ENCODE results near the gene ARHGAP28.
"Not testable (repeated sequence)": the region's sequence is repeated elsewhere in the genome, so short reads cannot be mapped to it uniquely, and the experiment has no call there.

ARHGAP28 gene

DNA sequence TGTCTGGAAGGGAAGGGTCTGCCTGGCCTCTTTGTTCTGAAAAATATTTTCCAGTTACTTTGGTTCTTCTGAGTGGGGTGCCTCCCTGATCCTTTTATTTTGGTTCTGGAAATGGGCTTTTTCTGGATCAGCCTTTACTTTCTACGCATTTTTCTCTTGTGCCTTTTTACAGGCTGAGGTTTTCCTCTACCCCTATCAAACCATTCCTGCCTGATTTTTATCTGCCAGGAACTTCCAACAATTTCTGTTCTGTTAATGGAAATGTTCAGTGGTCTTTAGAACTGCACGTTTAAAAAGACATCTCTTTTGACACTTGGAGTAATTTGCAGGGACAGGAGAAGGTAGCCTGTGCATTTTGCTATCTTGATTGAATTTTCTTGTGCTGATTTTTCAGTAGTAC is 113.8 kb downstream of the ARHGAP28 start:
- no peak for DNase-seq (ENCODE audit: low read depth)
- TF ChIP-seq, protein P1, sequence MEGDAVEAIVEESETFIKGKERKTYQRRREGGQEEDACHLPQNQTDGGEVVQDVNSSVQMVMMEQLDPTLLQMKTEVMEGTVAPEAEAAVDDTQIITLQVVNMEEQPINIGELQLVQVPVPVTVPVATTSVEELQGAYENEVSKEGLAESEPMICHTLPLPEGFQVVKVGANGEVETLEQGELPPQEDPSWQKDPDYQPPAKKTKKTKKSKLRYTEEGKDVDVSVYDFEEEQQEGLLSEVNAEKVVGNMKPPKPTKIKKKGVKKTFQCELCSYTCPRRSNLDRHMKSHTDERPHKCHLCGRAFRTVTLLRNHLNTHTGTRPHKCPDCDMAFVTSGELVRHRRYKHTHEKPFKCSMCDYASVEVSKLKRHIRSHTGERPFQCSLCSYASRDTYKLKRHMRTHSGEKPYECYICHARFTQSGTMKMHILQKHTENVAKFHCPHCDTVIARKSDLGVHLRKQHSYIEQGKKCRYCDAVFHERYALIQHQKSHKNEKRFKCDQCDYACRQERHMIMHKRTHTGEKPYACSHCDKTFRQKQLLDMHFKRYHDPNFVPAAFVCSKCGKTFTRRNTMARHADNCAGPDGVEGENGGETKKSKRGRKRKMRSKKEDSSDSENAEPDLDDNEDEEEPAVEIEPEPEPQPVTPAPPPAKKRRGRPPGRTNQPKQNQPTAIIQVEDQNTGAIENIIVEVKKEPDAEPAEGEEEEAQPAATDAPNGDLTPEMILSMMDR (IDR thresholded peaks at IDR 0.05; ENCODE audit: low read depth, low read length, missing control alignments) = no peak
- no peak overlapping the region for H3K4me3 ChIP-seq (ENCODE audit: low read depth, low read length)

DNA sequence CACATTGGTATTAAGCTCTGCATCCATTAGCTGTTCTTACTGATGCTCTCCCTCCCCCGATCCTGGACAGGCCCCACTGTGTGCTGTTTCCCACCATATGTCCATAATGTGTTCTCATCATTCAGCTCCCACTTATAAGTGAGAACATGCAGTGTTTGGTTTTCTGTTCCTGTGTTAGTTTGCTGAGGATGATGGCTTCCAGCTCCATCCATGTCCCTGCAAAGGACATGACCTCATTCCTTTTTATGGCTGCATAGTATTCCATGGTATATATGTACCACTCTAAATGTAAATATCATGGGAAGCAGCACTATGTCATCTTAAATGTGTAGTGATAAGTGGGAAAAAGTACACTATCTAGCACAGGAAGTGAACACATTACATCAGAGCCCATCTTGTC is 116.0 kb downstream of the ARHGAP28 start:
- not testable (repeated sequence) for DNase-seq (ENCODE audit: low read depth); H3K4me3 ChIP-seq (ENCODE audit: low read depth, low read length)

DNA sequence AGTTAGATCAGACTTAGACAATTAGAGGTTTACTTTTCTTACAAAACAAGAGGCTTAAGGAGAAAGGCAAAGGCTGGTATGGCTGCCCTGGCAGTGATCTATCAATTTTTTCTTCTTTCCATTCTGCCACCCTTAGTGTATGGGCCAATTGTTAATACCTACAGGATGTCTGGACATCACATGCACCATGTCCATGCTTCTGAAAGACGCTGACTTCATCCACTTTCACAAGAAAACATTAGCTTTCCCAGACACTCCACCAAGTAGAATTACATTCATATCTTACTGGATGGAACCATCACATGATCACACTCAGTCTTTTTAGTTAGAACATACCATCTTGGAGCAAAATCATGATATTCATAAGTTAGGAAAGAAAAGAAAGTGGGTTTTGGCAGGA is 120.9 kb downstream of the ARHGAP28 start:
- no peak for DNase-seq (ENCODE audit: low read depth)
- TF ChIP-seq, protein P1 (IDR thresholded peaks at IDR 0.05; ENCODE audit: low read depth, low read length, missing control alignments) = no peak
- no peak overlapping the region for H3K4me3 ChIP-seq (ENCODE audit: low read depth, low read length)

DNA sequence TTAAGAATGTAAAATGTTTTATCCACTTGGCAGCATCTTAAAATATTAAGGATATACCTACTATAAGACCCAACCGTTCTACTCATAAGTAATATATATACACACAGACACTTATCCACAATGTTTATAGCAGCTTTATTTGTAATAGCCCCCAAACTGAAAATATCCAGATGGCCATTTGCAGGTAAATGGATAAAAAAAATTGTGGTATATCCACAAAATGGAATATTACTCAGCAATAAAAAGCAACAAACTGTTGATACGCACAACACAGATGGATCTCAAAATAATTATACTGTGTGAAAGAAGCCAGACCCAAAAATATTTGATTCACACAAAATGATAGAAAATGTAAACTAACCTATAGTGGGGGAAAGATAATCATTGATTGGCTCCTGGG is 122.0 kb downstream of the ARHGAP28 start:
- TF ChIP-seq, protein P1 (IDR thresholded peaks at IDR 0.05; ENCODE audit: low read depth, low read length, missing control alignments) = no peak
- no peak for DNase-seq (ENCODE audit: low read depth)
- no peak overlapping the region for H3K4me3 ChIP-seq (ENCODE audit: low read depth, low read length)

DNA sequence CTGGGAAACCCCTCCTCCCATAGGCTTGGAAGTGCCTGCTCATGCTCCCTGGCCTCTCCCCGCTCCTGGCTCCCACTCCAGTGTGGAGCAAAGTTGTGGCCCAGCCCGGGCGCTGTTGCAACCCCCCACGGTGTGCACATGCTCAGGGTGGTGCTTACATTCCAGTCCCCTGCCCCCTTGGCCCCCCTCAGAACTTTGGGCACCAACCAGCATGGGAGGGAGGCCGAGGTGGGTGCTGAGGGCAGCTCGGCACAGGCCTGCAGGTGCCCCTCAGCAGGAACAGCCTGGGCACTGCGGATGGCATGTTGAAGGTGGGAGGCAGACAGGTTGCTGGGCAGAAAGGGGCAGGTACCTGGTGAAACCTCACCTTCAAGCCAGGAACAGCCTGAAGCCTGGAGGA is 125.3 kb downstream of the ARHGAP28 start:
- no peak for DNase-seq (ENCODE audit: low read depth)
- no peak overlapping the region for H3K4me3 ChIP-seq (ENCODE audit: low read depth, low read length)
- TF ChIP-seq, protein P1 (IDR thresholded peaks at IDR 0.05; ENCODE audit: low read depth, low read length, missing control alignments) = no peak

DNA sequence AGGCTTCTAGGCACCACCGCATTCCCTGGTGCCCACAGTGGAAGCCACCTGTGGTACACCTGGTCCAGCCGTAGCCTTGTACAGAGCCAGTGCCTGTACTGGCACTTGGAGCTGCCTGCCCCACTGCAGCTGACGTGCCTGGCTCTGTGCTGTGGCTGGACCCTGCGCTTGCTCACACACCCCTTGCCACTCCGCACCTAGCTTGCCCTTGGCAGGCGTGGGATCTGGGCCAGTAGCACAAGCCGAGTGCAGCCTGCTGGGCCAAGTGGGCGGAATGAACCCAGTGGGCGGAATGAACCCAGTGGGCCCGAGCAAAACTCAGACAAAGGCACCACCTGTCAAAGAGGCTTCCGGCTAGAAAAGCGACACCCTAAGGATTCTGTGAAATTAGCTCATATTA is 126.3 kb downstream of the ARHGAP28 start:
- no peak for DNase-seq (ENCODE audit: low read depth)
- TF ChIP-seq, protein P1 (IDR thresholded peaks at IDR 0.05; ENCODE audit: low read depth, low read length, missing control alignments) = no peak
- no peak overlapping the region for H3K4me3 ChIP-seq (ENCODE audit: low read depth, low read length)

DNA sequence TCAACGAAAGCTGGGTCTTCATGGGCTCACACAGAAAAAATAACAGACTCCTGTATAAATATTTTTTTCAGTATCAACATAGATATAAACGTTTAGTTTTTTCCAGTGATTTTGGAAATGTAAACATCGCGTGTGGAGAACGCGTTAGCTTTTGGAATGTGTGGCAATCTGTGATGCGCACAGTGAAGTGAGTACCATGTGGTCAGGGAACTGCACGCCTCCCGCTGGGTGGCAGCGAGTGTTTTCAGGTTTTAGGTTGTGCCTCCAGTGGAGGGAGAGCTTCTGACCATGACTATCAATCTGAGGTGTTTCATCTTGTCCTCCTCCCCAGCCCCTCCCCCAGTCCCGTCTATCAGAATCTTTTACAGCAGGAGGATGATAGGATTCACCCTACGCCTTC is 127.8 kb downstream of the ARHGAP28 start:
- no peak for DNase-seq (ENCODE audit: low read depth)
- H3K4me3 ChIP-seq (ENCODE audit: low read depth, low read length) = no peak overlapping the region
- TF ChIP-seq, protein P1 (IDR thresholded peaks at IDR 0.05; ENCODE audit: low read depth, low read length, missing control alignments) = no peak
